WI38 (cell line): Measurements from ENCODE around the gene ANKHD1.
"Not testable (repeated sequence)": the region's sequence is repeated elsewhere in the genome, so short reads cannot be mapped to it uniquely, and the experiment has no call there.

Source experiments
- H3K4me3 ChIP-seq: 2 replicates; pipeline ENCODE4 v1.5.1; 2011; ENCODE audit warnings: low read depth, mild to moderate bottlenecking, control low read depth, low read length
- CTCF ChIP-seq: IDR thresholded peaks from 2 replicates; pipeline ENCODE4 v1.5.1; 2012; ENCODE audit warnings: low read depth, mild to moderate bottlenecking, control low read depth, low read length

ANKHD1 gene

GRCh38 chr5:140413230-140413629 lies 11.6 kb downstream of the ANKHD1 start:
- TF ChIP-seq CTCF: no peak
- no peak overlapping the region for H3K4me3 ChIP-seq

- no peak for TF ChIP-seq CTCF
- no peak overlapping the region for H3K4me3 ChIP-seq
Measured at GRCh38 chr5:140417235-140417634, 15.6 kb downstream of the ANKHD1 start.

- no peak for TF ChIP-seq CTCF
Measured at GRCh38 chr5:140418862-140419520, 17.4 kb downstream of the ANKHD1 start.

GRCh38 chr5:140420226-140420570 lies 18.6 kb downstream of the ANKHD1 start:
- H3K4me3 ChIP-seq: no peak overlapping the region
- no peak for TF ChIP-seq CTCF

More at GRCh38 chr5:140418862-140419520, 17.4 kb downstream of the ANKHD1 start:
- H3K4me3 ChIP-seq: no peak overlapping the region

GRCh38 chr5:140420665-140421361 lies 19.2 kb downstream of the ANKHD1 start:
- H3K4me3 ChIP-seq: no peak overlapping the region
- no peak for TF ChIP-seq CTCF

GRCh38 chr5:140421375-140421774 lies 19.7 kb downstream of the ANKHD1 start:
- not testable (repeated sequence) for H3K4me3 ChIP-seq

- TF ChIP-seq CTCF: no peak
- H3K4me3 ChIP-seq: no peak overlapping the region
Measured at GRCh38 chr5:140423609-140424008, 22.0 kb downstream of the ANKHD1 start.

- TF ChIP-seq CTCF: no peak
- H3K4me3 ChIP-seq: no peak overlapping the region
Measured at GRCh38 chr5:140424135-140424534, 22.5 kb downstream of the ANKHD1 start.

- H3K4me3 ChIP-seq: not testable (repeated sequence)
Measured at GRCh38 chr5:140427726-140428125, 26.1 kb downstream of the ANKHD1 start.
